ENCODE results near the gene SDF4. TPM values are rescaled to one million over a fixed set of nuclear protein-coding genes. Genes with fewer than 3 reads are reported as not detected.

SDF4 gene
- total and polyA plus RNA-seq, 2 of the 13 experiments (the other 11 are each of a cell fraction or from before 2014, with no cell fraction given): 80.8 to 107 TPM

DNA sequence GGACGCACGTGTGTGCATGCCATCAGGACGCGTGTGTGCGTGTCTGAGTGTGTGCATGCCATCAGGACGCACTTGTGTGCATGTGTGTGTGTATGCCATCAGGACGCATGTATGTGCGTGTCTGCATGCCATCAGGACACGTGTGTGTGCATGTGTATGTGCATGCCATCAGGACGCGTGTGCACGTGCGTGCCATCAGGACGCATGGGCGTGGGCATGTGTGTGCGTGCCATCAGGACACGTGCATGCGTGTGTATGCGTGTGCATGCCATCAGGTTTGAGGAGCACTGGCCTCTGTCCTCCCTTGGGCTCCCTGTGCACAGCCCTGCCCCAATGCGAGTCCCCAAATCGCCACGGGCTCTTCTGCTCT lies 27.3 kb upstream of the SDF4 start (continued):
- no peak for TF ChIP-seq ZNF597 (CRISPR knock-in tag; IDR thresholded peaks at IDR 0.05)
- no peak for TF ChIP-seq EEA1 (CRISPR knock-in tag; IDR thresholded peaks at IDR 0.05; ENCODE audit: borderline replicate concordance)
- no peak for TF ChIP-seq MNT (IDR thresholded peaks at IDR 0.05)
- TF ChIP-seq, protein P1, sequence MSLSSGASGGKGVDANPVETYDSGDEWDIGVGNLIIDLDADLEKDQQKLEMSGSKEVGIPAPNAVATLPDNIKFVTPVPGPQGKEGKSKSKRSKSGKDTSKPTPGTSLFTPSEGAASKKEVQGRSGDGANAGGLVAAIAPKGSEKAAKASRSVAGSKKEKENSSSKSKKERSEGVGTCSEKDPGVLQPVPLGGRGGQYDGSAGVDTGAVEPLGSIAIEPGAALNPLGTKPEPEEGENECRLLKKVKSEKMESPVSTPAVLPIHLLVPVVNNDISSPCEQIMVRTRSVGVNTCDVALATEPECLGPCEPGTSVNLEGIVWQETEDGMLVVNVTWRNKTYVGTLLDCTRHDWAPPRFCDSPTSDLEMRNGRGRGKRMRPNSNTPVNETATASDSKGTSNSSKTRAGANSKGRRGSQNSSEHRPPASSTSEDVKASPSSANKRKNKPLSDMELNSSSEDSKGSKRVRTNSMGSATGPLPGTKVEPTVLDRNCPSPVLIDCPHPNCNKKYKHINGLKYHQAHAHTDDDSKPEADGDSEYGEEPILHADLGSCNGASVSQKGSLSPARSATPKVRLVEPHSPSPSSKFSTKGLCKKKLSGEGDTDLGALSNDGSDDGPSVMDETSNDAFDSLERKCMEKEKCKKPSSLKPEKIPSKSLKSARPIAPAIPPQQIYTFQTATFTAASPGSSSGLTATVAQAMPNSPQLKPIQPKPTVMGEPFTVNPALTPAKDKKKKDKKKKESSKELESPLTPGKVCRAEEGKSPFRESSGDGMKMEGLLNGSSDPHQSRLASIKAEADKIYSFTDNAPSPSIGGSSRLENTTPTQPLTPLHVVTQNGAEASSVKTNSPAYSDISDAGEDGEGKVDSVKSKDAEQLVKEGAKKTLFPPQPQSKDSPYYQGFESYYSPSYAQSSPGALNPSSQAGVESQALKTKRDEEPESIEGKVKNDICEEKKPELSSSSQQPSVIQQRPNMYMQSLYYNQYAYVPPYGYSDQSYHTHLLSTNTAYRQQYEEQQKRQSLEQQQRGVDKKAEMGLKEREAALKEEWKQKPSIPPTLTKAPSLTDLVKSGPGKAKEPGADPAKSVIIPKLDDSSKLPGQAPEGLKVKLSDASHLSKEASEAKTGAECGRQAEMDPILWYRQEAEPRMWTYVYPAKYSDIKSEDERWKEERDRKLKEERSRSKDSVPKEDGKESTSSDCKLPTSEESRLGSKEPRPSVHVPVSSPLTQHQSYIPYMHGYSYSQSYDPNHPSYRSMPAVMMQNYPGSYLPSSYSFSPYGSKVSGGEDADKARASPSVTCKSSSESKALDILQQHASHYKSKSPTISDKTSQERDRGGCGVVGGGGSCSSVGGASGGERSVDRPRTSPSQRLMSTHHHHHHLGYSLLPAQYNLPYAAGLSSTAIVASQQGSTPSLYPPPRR (CRISPR knock-in tag; IDR thresholded peaks at IDR 0.05; ENCODE audit: borderline replicate concordance): no peak
- peak; percentile 79 for TF ChIP-seq AGO2 (optimal IDR thresholded peaks at IDR 0.05; ENCODE audit: low read depth, low read length)
